Esophagus squamous epithelium (tissue), 5 donors: ENCODE data around the gene GPBP1L1. TPM values are rescaled to one million over a fixed set of nuclear protein-coding genes. Genes with fewer than 3 reads are reported as not detected.
A peak's percentile ranks its signal among the peaks of the same experiment; 100 is the strongest.

ENCODE experiments used
- DNase-seq: peaks from one replicate; lab custom pipeline; 2025; lab: John Stamatoyannopoulos, UW
- H3K27ac ChIP-seq, 4 donors: fragments of 200-600 bp; sonication (generic); one replicate each; pipeline ENCODE4 v1.5.1; 2016 to 2019; ENCODE audit warnings: mild to moderate bottlenecking in 1 of 4
- H3K27me3 ChIP-seq, 4 donors: fragments of 200-600 bp; sonication (generic); 1 replicate in 3 of 4; 2 replicates in 1 of 4; pipeline versions ENCODE4 v1.5.1 to v1.6.0; 2017 to 2021; ENCODE audit warnings: antibody characterized with exemption in 1 of 4
- H3K36me3 ChIP-seq, 3 donors: fragments of 200-600 bp; sonication (generic); one replicate each; pipeline ENCODE4 v1.5.1; 2016 to 2019
- H3K4me1 ChIP-seq, 3 donors: fragments of 200-600 bp; sonication (generic); one replicate each; pipeline ENCODE4 v1.5.1; 2017 to 2019
- H3K4me3 ChIP-seq, 4 donors: fragments of 200-600 bp; sonication (generic); 1 replicate in 3 of 4; 2 replicates in 1 of 4; pipeline ENCODE4 v1.5.1; 2016 to 2019; ENCODE audit warnings: mild to moderate bottlenecking in 2 of 4, moderate library complexity in 1 of 4
- H3K9me3 ChIP-seq, 3 donors: fragments of 200-600 bp; sonication (generic); one replicate each; pipeline ENCODE4 v1.5.1; 2016 to 2019
- CTCF ChIP-seq, 6 experiments: fragments of 450-650 bp in 4 of 6; fragments of 200-600 bp in 2 of 6; sonication (generic) in 2 of 6; IDR thresholded peaks; one replicate each; pipeline ENCODE4 v1.5.1; 2016 to 2019; ENCODE audit warnings: antibody characterized with exemption in 6 of 6, mild to moderate bottlenecking in 4 of 6, moderate library complexity in 4 of 6
- POLR2A ChIP-seq, 4 donors: fragments of 450-650 bp; IDR thresholded peaks; one replicate each; pipeline ENCODE4 v1.6.1; 2017; ENCODE audit warnings: antibody characterized with exemption in 4 of 4, mild to moderate bottlenecking in 4 of 4, moderate library complexity in 3 of 4
- WGBS, 2 donors: methylation state at CpG; one replicate each; pipeline ENCODE4 v1.1.5; 2018; 5-methylcytosine and 5-hydroxymethylcytosine counted together
- intact Hi-C: fragments of 100-400 bp; cut with DNase I; formaldehyde crosslinking; loops from one replicate; pipeline ENCODE4 v1.15.0; 2022
- total RNA-seq, 4 donors: library from RNA; depleted of rRNA; stranded (reverse); fragments of >200 nt; gene quantifications; one replicate each; pipeline ENCODE4 v1.1.0, GENCODE V29; 2016
- donor health status: DM: yes; HTN: yes; CAD: no.

GPBP1L1 gene
- total RNA-seq, 4 donors from 2014 or later, result 67.3 to 139 (median 97.7) TPM

GRCh38 chr1:45629035-45629434 lies 57.3 kb downstream of the GPBP1L1 start:
- Histone ChIP-seq H3K4me3 (no peak overlapping the region), H3K9me3 (no peaks in the 10 kb centered on the region), H3K27me3 (no peaks in the 10 kb centered on the region), H3K4me1 (peaks cover 0 to 11% (median 0%) of the 10 kb centered on the region in 3 donors), H3K27ac (peak overlapping the region in 3 of 4 donors; percentile 12 to 39 (median 34)), H3K36me3 (peaks cover 16 to 97% (median 73%) of the 10 kb centered on the region in 3 donors)
- DNase-seq, result no peak
- TF ChIP-seq POLR2A (IDR thresholded peaks at IDR 0.05) (no peak), CTCF (IDR thresholded peaks at IDR 0.05) (no peak)
- intact Hi-C loops, result no loop called here

DNA sequence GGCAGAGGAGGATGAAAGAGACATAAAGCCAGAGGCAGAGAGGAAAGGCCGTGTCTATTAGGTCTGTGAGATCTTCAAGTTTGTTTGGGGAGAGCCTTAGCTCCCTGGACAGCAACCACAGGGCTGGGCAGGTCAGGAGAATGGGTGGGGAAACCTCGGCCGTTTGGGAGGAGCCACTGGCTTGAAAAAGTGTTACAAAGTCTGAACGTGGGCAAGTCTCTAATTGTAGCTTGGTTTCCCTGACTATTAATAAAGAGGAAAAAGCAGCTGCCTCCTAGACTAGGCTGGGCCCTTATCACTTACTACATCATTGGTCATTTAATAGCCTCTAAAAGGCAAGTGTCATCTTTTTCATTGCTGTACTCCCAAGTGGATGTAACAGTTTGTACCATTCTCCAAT lies 62.4 kb downstream of the GPBP1L1 start, which contains the start of gene CCDC17:
Gene CCDC17 (minus strand): TSS at position 83 of the 400 bp plus-strand sequence. CDS start 145 bp downstream, outside the sequence.
- intact Hi-C loops, result no loop called here
- 20 to 28% methylated on average over 4 of the region's 4 CpGs for WGBS, 2 donors
- peak within 1 kb of the TSS in 2 of 4 donors; percentile 19 to 46 for H3K4me3 ChIP-seq
- no peaks in the 10 kb centered on the region for H3K9me3 ChIP-seq
- peaks cover 0 to 50% (median 19%) of the 10 kb centered on the region in 3 donors for H3K4me1 ChIP-seq
- H3K36me3 ChIP-seq, result peaks cover 12 to 89% (median 23%) of the 10 kb centered on the region in 3 donors
- no peak for DNase-seq
- no peak for TF ChIP-seq POLR2A (IDR thresholded peaks at IDR 0.05)
- TF ChIP-seq CTCF (IDR thresholded peaks at IDR 0.05), result no peak
- H3K27ac ChIP-seq, result peak within 1 kb of the TSS; percentile 9 to 84 (median 64)
- H3K27me3 ChIP-seq, result no peaks in the 10 kb centered on the region

- no peak for TF ChIP-seq CTCF (IDR thresholded peaks at IDR 0.05)
- no peak for TF ChIP-seq POLR2A (IDR thresholded peaks at IDR 0.05)
- Histone ChIP-seq H3K9me3 (no peaks in the 10 kb centered on the region), H3K4me3 (peak overlapping the region in 2 of 4 donors; percentile 19 to 46), H3K27me3 (no peaks in the 10 kb centered on the region), H3K27ac (peak overlapping the region; percentile 9 to 84 (median 64)), H3K4me1 (peaks cover 0 to 44% (median 19%) of the 10 kb centered on the region in 3 donors), H3K36me3 (peaks cover 7 to 89% (median 11%) of the 10 kb centered on the region in 3 donors)
- intact Hi-C loops, result no loop called here
- DNase-seq, result no peak
- WGBS, 2 donors, result 49 to 50% methylated on average over 17 of the region's 78 CpGs
Observed at GRCh38 chr1:45622524-45623394, 63.6 kb downstream of the GPBP1L1 start.

DNA sequence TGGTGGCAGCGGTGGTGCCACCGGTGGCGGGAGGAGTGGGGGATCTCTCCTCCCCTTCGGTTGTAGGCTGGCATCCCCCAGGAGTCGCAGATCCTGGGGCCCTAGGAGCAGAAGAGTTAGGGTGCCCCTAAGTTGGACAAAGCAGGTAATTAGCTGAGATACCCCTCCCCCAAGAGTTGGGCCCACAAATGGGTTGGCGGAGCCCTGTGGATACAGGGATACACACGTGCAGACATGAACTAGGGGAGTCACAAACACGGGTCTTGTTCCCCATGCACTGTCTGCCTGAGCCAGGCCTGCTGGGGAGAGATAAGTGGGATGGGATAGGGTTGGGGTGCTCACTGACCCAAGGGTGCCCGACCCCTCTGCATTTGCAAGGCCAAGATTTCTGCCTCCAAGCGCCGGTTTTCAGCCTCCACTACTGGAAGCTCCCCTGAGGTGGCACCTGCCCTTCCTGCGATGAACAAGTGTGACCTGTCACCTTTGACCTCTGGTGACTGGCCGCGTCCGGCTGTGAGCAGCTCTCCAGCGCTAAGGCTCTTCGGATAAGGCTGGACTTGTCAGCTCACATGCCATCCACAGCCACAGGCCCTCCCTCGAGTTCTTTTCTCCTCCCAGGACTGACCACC lies 64.3 kb downstream of the GPBP1L1 start:
- intact Hi-C loops, result no loop called here
- H3K4me3 ChIP-seq, result peak overlapping the region in 2 of 4 donors; percentile 19 to 46
- peaks cover 0 to 44% (median 19%) of the 10 kb centered on the region in 3 donors for H3K4me1 ChIP-seq
- peaks cover 7 to 89% (median 11%) of the 10 kb centered on the region in 3 donors for H3K36me3 ChIP-seq
- TF ChIP-seq POLR2A (IDR thresholded peaks at IDR 0.05), result no peak
- TF ChIP-seq CTCF (IDR thresholded peaks at IDR 0.05), result no peak
- 55 to 69% methylated on average over 4 to 12 of the region's 18 CpGs for WGBS, 2 donors
- no peaks in the 10 kb centered on the region for H3K9me3 ChIP-seq
- H3K27me3 ChIP-seq, result no peaks in the 10 kb centered on the region
- DNase-seq, result no peak
- peak overlapping the region; percentile 9 to 84 (median 64) for H3K27ac ChIP-seq

- DNase-seq, result no peak
- no peaks in the 10 kb centered on the region for H3K27me3 ChIP-seq
- no CpG with 5 or more reads among the region's 3 CpGs for WGBS, 2 donors
- intact Hi-C loops, result no loop called here
- H3K4me1 ChIP-seq, result peaks cover 0 to 44% (median 19%) of the 10 kb centered on the region in 3 donors
- H3K27ac ChIP-seq, result peak overlapping the region in 3 of 4 donors; percentile 56 to 84 (median 71)
- TF ChIP-seq CTCF (IDR thresholded peaks at IDR 0.05), result no peak
- H3K9me3 ChIP-seq, result no peaks in the 10 kb centered on the region
- peaks cover 7 to 89% (median 11%) of the 10 kb centered on the region in 3 donors for H3K36me3 ChIP-seq
- no peak overlapping the region for H3K4me3 ChIP-seq
Observed at GRCh38 chr1:45621501-45621836, 64.9 kb downstream of the GPBP1L1 start.
